Keratinocyte (primary cell): ENCODE measurements around the gene ZNF17. TPM values are rescaled to one million over a fixed set of nuclear protein-coding genes. Genes with fewer than 3 reads are reported as not detected.

ENCODE experiments used
- DNase-seq: peaks from one replicate; pipeline ENCODE4 v3.0.0-alpha.2; 2011; ENCODE audit warnings: low read depth, missing footprints, low spot score
- FAIRE-seq: peaks from 2 replicates; lab custom pipeline; 2011; peaks lifted over from hg19 to GRCh38; lab: Jason Lieb, UNC
- H2AFZ ChIP-seq: 2 replicates; pipeline ENCODE4 v1.6.0; 2012; ENCODE audit warnings: low read length, control low read depth, inconsistent platforms; ENCODE audit not compliant: control insufficient read depth
- H3K27ac ChIP-seq: 2 replicates; pipeline ENCODE4 v1.5.1; 2011; ENCODE audit warnings: low read length; ENCODE audit not compliant: control insufficient read depth, insufficient read depth
- H3K27me3 ChIP-seq: 3 replicates; pipeline ENCODE4 v1.6.0; 2011; ENCODE audit warnings: low read length; ENCODE audit not compliant: control insufficient read depth, insufficient read depth; ENCODE audit errors: extremely low read depth
- H3K36me3 ChIP-seq, 2 experiments: 2 replicates in 1 of 2; 3 replicates in 1 of 2; pipeline ENCODE4 v1.5.1; 2011; ENCODE audit warnings: low read length in 2 of 2, mild to moderate bottlenecking in 1 of 2; ENCODE audit not compliant: control insufficient read depth in 2 of 2, insufficient read depth in 2 of 2; ENCODE audit errors: extremely low read depth in 1 of 2
- H3K4me1 ChIP-seq: 3 replicates; pipeline ENCODE4 v1.5.1; 2011; ENCODE audit warnings: low read length; ENCODE audit not compliant: control insufficient read depth, insufficient read depth; ENCODE audit errors: extremely low read depth
- H3K4me2 ChIP-seq: 3 replicates; pipeline ENCODE4 v1.6.0; 2011; ENCODE audit warnings: low read depth, low read length; ENCODE audit not compliant: control insufficient read depth, insufficient read depth; ENCODE audit errors: extremely low read depth
- H3K4me3 ChIP-seq, 3 experiments: fragments of 200-600 bp in 1 of 3; sonication (generic) in 1 of 3; 2 replicates in 2 of 3; 3 replicates in 1 of 3; pipeline ENCODE4 v1.5.1; 2011 to 2016; ENCODE audit warnings: low read length in 3 of 3, mild to moderate bottlenecking in 3 of 3, control low read depth in 2 of 3, inconsistent platforms in 1 of 3, low read depth in 1 of 3, mixed read lengths in 1 of 3, mixed run types in 1 of 3, moderate library complexity in 1 of 3; ENCODE audit not compliant: control insufficient read depth in 2 of 3, insufficient read depth in 2 of 3; ENCODE audit errors: extremely low read depth in 1 of 3
- H3K79me2 ChIP-seq: 2 replicates; pipeline ENCODE4 v1.6.0; 2012; ENCODE audit warnings: low read length; ENCODE audit not compliant: control insufficient read depth, insufficient read depth
- H3K9ac ChIP-seq: 3 replicates; pipeline ENCODE4 v1.6.0; 2011; ENCODE audit warnings: low read length; ENCODE audit not compliant: control insufficient read depth, insufficient read depth; ENCODE audit errors: extremely low read depth
- H3K9me1 ChIP-seq: 3 replicates; pipeline ENCODE4 v1.6.0; 2011; ENCODE audit warnings: low read length; ENCODE audit not compliant: control insufficient read depth, insufficient read depth; ENCODE audit errors: extremely low read depth
- H3K9me3 ChIP-seq: 2 replicates; pipeline ENCODE4 v1.5.1; 2012; ENCODE audit warnings: low read depth, low read length; ENCODE audit not compliant: control insufficient read depth
- H4K20me1 ChIP-seq: 3 replicates; pipeline ENCODE4 v1.6.0; 2011; ENCODE audit warnings: low read length; ENCODE audit not compliant: control insufficient read depth, insufficient read depth; ENCODE audit errors: extremely low read depth
- CTCF ChIP-seq, 3 experiments: IDR thresholded peaks in 1 of 3; conservative IDR thresholded peaks in 1 of 3; optimal IDR thresholded peaks in 1 of 3; 2 replicates in 2 of 3; 3 replicates in 1 of 3; pipeline versions ENCODE3 to v1.5.1; 2011; ENCODE audit warnings: low read length in 3 of 3, mild to moderate bottlenecking in 3 of 3, moderate library complexity in 2 of 3, control low read depth in 1 of 3, inconsistent platforms in 1 of 3; ENCODE audit not compliant: insufficient read depth in 2 of 3; ENCODE audit errors: extremely low read depth in 1 of 3
- EZH2 ChIP-seq: IDR thresholded peaks from one replicate; pipeline ENCODE4 v1.6.1; 2012; ENCODE audit warnings: inconsistent platforms, mild to moderate bottlenecking, low read length, moderate library complexity
- dilution Hi-C: fragments of 300-500 bp; cut with MboI; formaldehyde crosslinking; loops from one replicate; pipeline ENCODE4 v1.7.0; 2020; ENCODE audit warnings: low sequenced_read_pairs; ENCODE audit not compliant: extremely low pct_ligation_motif_present
- polyA plus RNA-seq, 5 experiments: library from polyadenylated mRNA; depleted of rRNA in 3 of 5; stranded (reverse) in 3 of 5; stranded (forward) in 1 of 5; unstranded in 1 of 5; fragments of >200 nt; gene quantifications; 1 replicate in 1 of 5; 2 replicates in 3 of 5; 3 replicates in 1 of 5; pipeline versions ENCODE4 v1.2.1 to v1.2.3, GENCODE V29; 2011 to 2012; ENCODE audit warnings: missing spikeins in 2 of 5, low read depth in 1 of 5, low replicate concordance in 1 of 5

The ZNF17 gene
- polyA plus RNA-seq, 1 donor (not counting 4 experiments of a cell fraction or from before 2014, with no cell fraction given) = 5.0 TPM

DNA sequence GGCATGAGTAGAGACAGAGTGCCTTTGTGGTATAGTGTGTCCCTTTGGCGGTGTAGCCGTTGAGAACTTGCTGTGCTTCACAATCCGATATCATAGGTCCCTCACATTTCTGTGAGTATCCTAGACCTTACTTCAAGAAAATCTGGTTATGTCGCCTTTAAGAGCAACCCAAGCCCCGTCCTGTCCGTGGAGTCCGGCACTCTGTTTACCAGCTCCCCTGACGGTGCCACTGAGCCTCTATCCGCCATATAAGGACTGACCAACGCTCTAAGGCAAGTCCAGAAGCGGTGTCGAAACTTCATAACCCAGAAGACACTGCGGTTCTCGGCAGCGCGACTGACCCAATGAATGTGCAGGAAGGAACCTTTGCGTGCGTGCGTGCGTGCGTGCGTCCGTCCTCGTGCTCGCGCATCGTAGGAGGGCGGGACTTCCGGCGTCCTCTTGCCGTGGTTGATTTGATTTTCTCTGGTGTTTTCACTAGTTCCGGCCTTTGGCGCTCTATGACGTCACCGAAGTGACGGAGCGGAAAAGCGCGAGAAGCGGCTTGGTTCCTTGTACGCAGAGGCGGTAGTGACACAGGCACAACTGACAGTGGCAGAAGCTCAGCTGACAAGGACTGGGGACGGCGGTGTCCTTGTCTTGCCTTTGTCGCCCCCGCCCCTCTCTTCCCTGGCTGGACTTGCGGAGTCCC, 47.8 kb upstream of the ZNF17 start, which contains the start of the genes TRAPPC2B and ZNF547:
Gene TRAPPC2B, plus strand, starts transcription at position 555 of the 691 bp plus-strand sequence. CDS start 1,283 bp downstream, outside the sequence.
Gene ZNF547, plus strand, starts transcription at position 555 of the 691 bp plus-strand sequence. CDS start 5,005 bp downstream, outside the sequence.
- H3K9ac ChIP-seq = peak within 1 kb of the TSS; percentile 88
- H3K9me3 ChIP-seq = no peaks in the 10 kb centered on the region
- peaks cover 0 to 2% of the 10 kb centered on the region in 2 experiments for H3K36me3 ChIP-seq
- H4K20me1 ChIP-seq = no peaks in the 10 kb centered on the region
- peaks cover 20% of the 10 kb centered on the region for H3K79me2 ChIP-seq
- dilution Hi-C loops = no loop called here
- DNase-seq = peak; percentile 94
- peak within 1 kb of the TSS; percentile 99 for H2AFZ ChIP-seq
- H3K4me1 ChIP-seq = peaks cover 6% of the 10 kb centered on the region
- H3K27me3 ChIP-seq = no peaks in the 10 kb centered on the region
- FAIRE-seq = peak; percentile 98
- no peaks in the 10 kb centered on the region for H3K9me1 ChIP-seq
- H3K4me3 ChIP-seq = peak within 1 kb of the TSS; percentile 71 to 93 (median 91)
- no peak for TF ChIP-seq EZH2
- no peak for TF ChIP-seq CTCF (optimal IDR thresholded peaks at IDR 0.05 in 1 of 3, IDR thresholded peaks at IDR 0.05 in 1 of 3, conservative IDR thresholded peaks at IDR 0.05 in 1 of 3; ENCODE audit: extremely low read depth in 1 of 3, insufficient read depth in 2 of 3, low read length in 3 of 3)
- peak within 1 kb of the TSS; percentile 95 for H3K4me2 ChIP-seq
- peak within 1 kb of the TSS; percentile 90 for H3K27ac ChIP-seq

- peak; percentile 44 for FAIRE-seq
- peaks cover 17% of the 10 kb centered on the region for H3K79me2 ChIP-seq
- peak overlapping the region; percentile 90 for H3K27ac ChIP-seq
Measured at GRCh38 chr19:57363688-57364181, 47.2 kb upstream of the ZNF17 start.

More at GRCh38 chr19:57363688-57364181, 47.2 kb upstream of the ZNF17 start:
- no peak for DNase-seq
- Histone ChIP-seq H2AFZ (peak overlapping the region; percentile 88), H3K27me3 (no peaks in the 10 kb centered on the region), H3K4me3 (peak overlapping the region; percentile 71 to 93 (median 91)), H3K4me2 (peak overlapping the region; percentile 95), H3K4me1 (peaks cover 6% of the 10 kb centered on the region), H3K9me1 (no peaks in the 10 kb centered on the region), H3K36me3 (peaks cover 0 to 2% of the 10 kb centered on the region in 2 experiments), H3K9ac (peak overlapping the region; percentile 88), H3K9me3 (no peaks in the 10 kb centered on the region), H4K20me1 (no peaks in the 10 kb centered on the region)
- dilution Hi-C loops = no loop called here
- TF ChIP-seq CTCF (optimal IDR thresholded peaks at IDR 0.05 in 1 of 3, IDR thresholded peaks at IDR 0.05 in 1 of 3, conservative IDR thresholded peaks at IDR 0.05 in 1 of 3; ENCODE audit: extremely low read depth in 1 of 3, insufficient read depth in 2 of 3, low read length in 3 of 3) = no peak
- TF ChIP-seq EZH2 = no peak
